K562 (cell line): ENCODE results near the gene ACSM6.

Source experiments
- CHD2 ChIP-seq: IDR thresholded peaks from 2 replicates; pipeline ENCODE4 v1.6.1; 2011; ENCODE audit warnings: low read depth, low read length
- MEF2A ChIP-seq: IDR thresholded peaks from 2 replicates; pipeline ENCODE4 v1.6.1; 2011; ENCODE audit warnings: low read depth, mild to moderate bottlenecking, low read length, moderate library complexity; ENCODE audit not compliant: control insufficient read depth

DNA sequence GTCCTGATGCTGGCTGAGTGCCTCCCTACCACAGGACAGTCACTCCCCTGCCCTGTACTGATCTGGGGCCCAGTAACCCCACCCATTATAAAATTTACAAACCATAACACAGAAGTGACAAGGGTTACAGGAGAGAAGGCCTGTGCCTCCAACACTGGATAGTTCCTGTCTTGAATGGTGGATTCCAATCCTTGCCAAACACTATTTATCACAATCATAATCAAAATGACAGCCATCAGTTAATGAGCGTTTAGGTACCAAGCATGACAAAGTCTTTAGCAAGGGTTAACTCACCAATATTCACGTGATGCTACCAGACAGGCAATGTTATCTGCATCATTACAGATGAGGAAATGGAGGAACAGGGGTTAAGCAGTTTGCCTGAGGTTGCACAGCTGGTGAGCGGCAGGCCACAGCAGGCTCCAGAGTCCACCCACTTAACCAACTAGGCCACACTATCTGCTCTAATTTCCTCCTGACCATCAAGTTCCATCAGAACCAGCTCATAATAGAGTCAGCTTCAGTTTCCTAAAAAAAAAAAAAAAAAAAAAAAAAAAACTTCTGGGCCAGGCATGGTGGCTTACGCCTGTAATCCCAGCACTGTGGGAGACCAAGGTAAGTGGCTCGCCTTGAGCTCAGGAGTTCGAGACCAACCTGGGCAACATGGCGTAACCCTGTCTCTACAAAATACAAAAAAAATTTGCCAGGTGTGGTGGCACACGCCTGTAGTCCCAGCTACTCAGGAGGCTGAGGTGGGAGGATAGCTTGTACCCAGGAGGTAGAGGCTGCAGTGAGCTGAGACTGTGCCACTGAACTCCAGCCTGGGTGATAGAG, 82.5 kb downstream of the ACSM6 start:
- no peak for TF ChIP-seq MEF2A
- no peak for TF ChIP-seq CHD2
